WTC11 (cell line): Measurements from ENCODE around the gene GYS2. TPM values are rescaled to one million over a fixed set of nuclear protein-coding genes. Genes with fewer than 3 reads are reported as not detected.

Experiments
- ATAC-seq: fragments of 200-7000 bp; cut with Tn5 transposase; 2 replicates; pipeline ENCODE4 v1.10.0; 2021; ENCODE audit warnings: mild to moderate bottlenecking, moderate library complexity
- CTCF ChIA-PET: fragments of 300-600 bp; sonication (Branson Sonifier 250); formaldehyde crosslinking; loops from one replicate; lab custom pipeline; 2021; ENCODE audit warnings: antibody characterized with exemption; lab: Charles Lee
- POLR2A ChIA-PET: fragments of 350-600 bp; sonication (Branson Sonifier 250); formaldehyde crosslinking; loops from one replicate; lab custom pipeline; 2021; ENCODE audit warnings: antibody characterized with exemption; lab: Charles Lee
- DNase-seq: peaks from one replicate; pipeline ENCODE4 v3.0.0; 2021; ENCODE audit warnings: low spot score
- H3K27ac Mint-ChIP-seq: 2 replicates; pipeline ENCODE4 v1.8.0; 2021; ENCODE audit warnings: mixed read lengths
- H3K27me3 Mint-ChIP-seq: 2 replicates; pipeline ENCODE4 v1.8.0; 2021; ENCODE audit warnings: low read depth, mild to moderate bottlenecking, moderate library complexity, mixed read lengths
- H3K36me3 Mint-ChIP-seq: 2 replicates; pipeline ENCODE4 v1.8.0; 2021; ENCODE audit warnings: mixed read lengths
- H3K4me1 Mint-ChIP-seq: 2 replicates; pipeline ENCODE4 v1.8.0; 2022; ENCODE audit warnings: mixed read lengths
- H3K4me3 Mint-ChIP-seq: 2 replicates; pipeline ENCODE4 v1.8.0; 2021; ENCODE audit warnings: mild to moderate bottlenecking, moderate library complexity, mixed read lengths
- H3K9me3 Mint-ChIP-seq: 2 replicates; pipeline ENCODE4 v1.8.0; 2021; ENCODE audit warnings: mixed read lengths
- AR ChIP-seq: fragments of 250-450 bp; sonication (Bioruptor Pico); IDR thresholded peaks from 2 replicates; pipeline ENCODE4 v1.9.0; 2021; ENCODE audit warnings: mild to moderate bottlenecking
- ATF2 ChIP-seq: sonication (generic); formaldehyde crosslinking; IDR thresholded peaks from 2 replicates; pipeline ENCODE4 v1.8.1; 2022; ENCODE audit warnings: low read depth, missing genetic modification reagents, borderline replicate concordance
- CDX4 ChIP-seq: fragments of 250-450 bp; sonication (Bioruptor Pico); IDR thresholded peaks from 2 replicates; pipeline ENCODE4 v1.9.0; 2021; ENCODE audit warnings: moderate library complexity, mild to moderate bottlenecking, inconsistent platforms, borderline replicate concordance
- E2F4 ChIP-seq: sonication (generic); formaldehyde crosslinking; IDR thresholded peaks from 2 replicates; pipeline ENCODE4 v1.8.1; 2022; ENCODE audit warnings: low read depth, mild to moderate bottlenecking, moderate library complexity, missing genetic modification reagents, borderline replicate concordance
- ERG ChIP-seq: fragments of 250-450 bp; sonication (Bioruptor Pico); IDR thresholded peaks from 2 replicates; pipeline ENCODE4 v1.8.0; 2021; ENCODE audit warnings: mild to moderate bottlenecking
- IRF2 ChIP-seq: sonication (generic); formaldehyde crosslinking; IDR thresholded peaks from 2 replicates; pipeline ENCODE4 v1.8.0; 2022; ENCODE audit warnings: low read depth, missing genetic modification reagents, borderline replicate concordance
- JAZF1 ChIP-seq: fragments of 250-450 bp; sonication (Bioruptor Pico); IDR thresholded peaks from 2 replicates; pipeline ENCODE4 v1.9.0; 2021; ENCODE audit warnings: moderate library complexity, mild to moderate bottlenecking, inconsistent platforms
- MXD4 ChIP-seq: fragments of 250-450 bp; sonication (Bioruptor Pico); IDR thresholded peaks from 2 replicates; pipeline ENCODE4 v1.8.0; 2021; ENCODE audit warnings: mild to moderate bottlenecking, moderate library complexity, borderline replicate concordance
- NFATC4 ChIP-seq: fragments of 250-450 bp; sonication (Bioruptor Pico); IDR thresholded peaks from 2 replicates; pipeline ENCODE4 v1.9.0; 2021; ENCODE audit warnings: mild to moderate bottlenecking
- NFE2L1 ChIP-seq: sonication (generic); formaldehyde crosslinking; IDR thresholded peaks from 2 replicates; pipeline ENCODE4 v1.8.1; 2023; ENCODE audit warnings: missing genetic modification reagents
- NR1H2 ChIP-seq: sonication (generic); formaldehyde crosslinking; IDR thresholded peaks from 2 replicates; pipeline ENCODE4 v1.9.0; 2021; ENCODE audit warnings: mild to moderate bottlenecking, moderate library complexity, missing genetic modification reagents
- NR3C1 ChIP-seq: sonication (generic); formaldehyde crosslinking; conservative IDR thresholded peaks from 2 replicates; pipeline ENCODE4 v1.8.1; 2023; ENCODE audit warnings: low read depth, mild to moderate bottlenecking, missing genetic modification reagents
- RORB ChIP-seq: fragments of 250-450 bp; sonication (Bioruptor Pico); IDR thresholded peaks from 2 replicates; pipeline ENCODE4 v1.9.0; 2021; ENCODE audit warnings: mild to moderate bottlenecking
- TEAD4 ChIP-seq: sonication (generic); formaldehyde crosslinking; IDR thresholded peaks from 2 replicates; pipeline ENCODE4 v1.8.0; 2022; ENCODE audit warnings: mild to moderate bottlenecking, missing genetic modification reagents
- TP53 ChIP-seq: sonication (generic); formaldehyde crosslinking; IDR thresholded peaks from 2 replicates; pipeline ENCODE4 v1.8.1; 2023; ENCODE audit warnings: mild to moderate bottlenecking, missing genetic modification reagents
- ZNF121 ChIP-seq: sonication (generic); formaldehyde crosslinking; IDR thresholded peaks from 2 replicates; pipeline ENCODE4 v1.8.0; 2023; ENCODE audit warnings: missing genetic modification reagents
- ZNF423 ChIP-seq: fragments of 250-450 bp; sonication (Bioruptor Pico); IDR thresholded peaks from 2 replicates; pipeline ENCODE4 v2.1.2; 2022; ENCODE audit warnings: mild to moderate bottlenecking, moderate library complexity
- ZNF512 ChIP-seq: sonication (generic); formaldehyde crosslinking; IDR thresholded peaks from 2 replicates; pipeline ENCODE4 v1.8.1; 2022; ENCODE audit warnings: missing genetic modification reagents, borderline replicate concordance
- total RNA-seq: library from RNA; stranded (reverse); gene quantifications from 3 replicates; pipeline ENCODE4 v1.2.3, GENCODE V29; 2021

The GYS2 gene
- total RNA-seq, 1 experiment from 2014 or later, result not detected

- no peak for TF ChIP-seq ATF2
- TF ChIP-seq AR, result no peak
- TF ChIP-seq ERG, result no peak
- no peak for TF ChIP-seq NFATC4 (CRISPR knock-in tag)
Observed at GRCh38 chr12:21576431-21576830, 28.2 kb downstream of the GYS2 start (continued).

- CTCF ChIA-PET, result no interaction called here
- Mint-ChIP-seq H3K27ac (no peak overlapping the region), H3K4me1 (peaks cover 4% of the 10 kb centered on the region), H3K4me3 (no peak overlapping the region), H3K36me3 (no peaks in the 10 kb centered on the region), H3K27me3 (peaks cover 3% of the 10 kb centered on the region; the same call in 1 of the 2 replicates), H3K9me3 (no peaks in the 10 kb centered on the region)
- TF ChIP-seq MXD4 (CRISPR knock-in tag) (no peak), TP53 (no peak), NR1H2 (CRISPR knock-in tag) (no peak), ZNF512 (CRISPR knock-in tag) (no peak), ATF2 (no peak), ZNF423 (CRISPR knock-in tag) (no peak), E2F4 (no peak), RORB (CRISPR knock-in tag) (no peak), TEAD4 (CRISPR knock-in tag) (no peak), NFE2L1 (CRISPR knock-in tag) (no peak), JAZF1 (CRISPR knock-in tag) (no peak), ZNF121 (CRISPR knock-in tag) (no peak), NR3C1 (no peak), IRF2 (CRISPR knock-in tag) (no peak), CDX4 (CRISPR knock-in tag) (no peak)
- POLR2A ChIA-PET, result no interaction called here
- no peak for DNase-seq
- ATAC-seq, result no peak
Observed at GRCh38 chr12:21573733-21574358, 30.8 kb downstream of the GYS2 start.
